NCI-H460 (cell line): ENCODE data around the gene SLC5A5. TPM values are rescaled to one million over a fixed set of nuclear protein-coding genes. Genes with fewer than 3 reads are reported as not detected.
A peak's percentile ranks its signal among the peaks of the same experiment; 100 is the strongest.

Experiments used
- DNase-seq: peaks from one replicate; pipeline ENCODE4 v3.0.0-alpha.2; 2016; ENCODE audit warnings: low read depth; ENCODE audit errors: extremely low read depth
- polyA plus RNA-seq: library from polyadenylated mRNA; depleted of rRNA; stranded (reverse); fragments of >200 nt; gene quantifications from 2 replicates; pipeline ENCODE4 v1.2.3, GENCODE V29; 2014; cell fraction: nucleus; rRNA removed
- total RNA-seq: library from RNA; depleted of rRNA; stranded (reverse); fragments of >200 nt; shearing (Covaris generic); gene quantifications from 2 replicates; pipeline ENCODE4 v1.2.3, GENCODE V29; 2014; rRNA removed

The SLC5A5 gene
- total RNA-seq = 0.02 TPM in 1 of 2 replicates, not detected in the other
- not detected in 2 replicates for polyA plus RNA-seq

DNA sequence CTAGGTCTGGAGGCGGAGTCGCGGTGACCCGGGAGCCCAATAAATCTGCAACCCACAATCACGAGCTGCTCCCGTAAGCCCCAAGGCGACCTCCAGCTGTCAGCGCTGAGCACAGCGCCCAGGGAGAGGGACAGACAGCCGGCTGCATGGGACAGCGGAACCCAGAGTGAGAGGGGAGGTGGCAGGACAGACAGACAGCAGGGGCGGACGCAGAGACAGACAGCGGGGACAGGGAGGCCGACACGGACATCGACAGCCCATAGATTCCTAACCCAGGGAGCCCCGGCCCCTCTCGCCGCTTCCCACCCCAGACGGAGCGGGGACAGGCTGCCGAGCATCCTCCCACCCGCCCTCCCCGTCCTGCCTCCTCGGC is at the start of gene SLC5A5:
Gene SLC5A5 (plus strand): TSS at position 68 of the 373 bp plus-strand sequence. CDS start 375 bp downstream, outside the sequence.
- DNase-seq = no peak

DNA sequence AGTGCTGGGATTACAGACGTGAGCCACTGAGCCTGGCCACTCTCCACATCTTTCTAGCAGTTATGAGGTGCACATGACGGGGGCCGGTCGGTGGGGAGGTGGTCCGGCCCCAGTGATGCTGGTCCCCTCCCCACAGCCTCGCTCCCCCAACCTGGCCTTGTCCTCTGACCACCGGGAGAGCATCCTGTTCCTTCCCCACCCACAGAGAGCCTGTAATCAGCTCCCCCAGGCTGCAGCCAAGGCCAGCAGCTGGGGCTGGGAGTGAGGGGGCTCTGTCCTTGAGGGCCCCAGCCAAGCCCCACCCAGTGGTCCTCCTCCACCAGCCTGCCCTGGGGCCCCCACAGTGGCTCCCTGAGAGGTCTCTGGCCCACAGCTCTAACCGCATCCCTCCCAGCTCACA is 47.4 kb upstream of the SLC5A5 start:
- no peak for DNase-seq

DNA sequence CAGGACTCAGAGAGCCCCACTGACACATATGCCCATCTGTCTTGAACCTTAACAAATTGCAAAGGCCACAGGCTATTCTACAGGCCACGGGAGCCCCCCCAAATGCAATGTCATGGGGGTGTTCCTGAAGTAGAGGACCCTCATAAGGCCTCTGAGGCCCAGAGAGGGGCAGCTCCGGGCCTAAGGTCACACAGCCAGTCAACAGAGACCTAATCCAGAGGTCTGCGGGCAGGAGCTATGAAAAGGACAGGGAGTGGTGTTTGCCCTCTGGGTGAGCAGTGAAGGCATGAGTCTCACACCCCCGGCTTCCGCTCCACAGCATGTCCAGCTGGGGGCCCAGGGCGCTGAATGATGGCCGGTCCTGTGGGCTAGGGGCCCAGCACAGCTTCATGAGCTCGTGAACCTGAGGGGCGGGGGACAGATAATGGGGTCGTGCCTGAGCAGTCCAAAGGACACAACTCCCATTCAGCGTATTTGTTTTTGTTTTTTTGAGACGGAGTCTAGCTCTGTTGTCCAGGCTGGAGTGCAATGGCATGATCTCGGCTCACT is 45.2 kb upstream of the SLC5A5 start:
- no peak for DNase-seq

DNA sequence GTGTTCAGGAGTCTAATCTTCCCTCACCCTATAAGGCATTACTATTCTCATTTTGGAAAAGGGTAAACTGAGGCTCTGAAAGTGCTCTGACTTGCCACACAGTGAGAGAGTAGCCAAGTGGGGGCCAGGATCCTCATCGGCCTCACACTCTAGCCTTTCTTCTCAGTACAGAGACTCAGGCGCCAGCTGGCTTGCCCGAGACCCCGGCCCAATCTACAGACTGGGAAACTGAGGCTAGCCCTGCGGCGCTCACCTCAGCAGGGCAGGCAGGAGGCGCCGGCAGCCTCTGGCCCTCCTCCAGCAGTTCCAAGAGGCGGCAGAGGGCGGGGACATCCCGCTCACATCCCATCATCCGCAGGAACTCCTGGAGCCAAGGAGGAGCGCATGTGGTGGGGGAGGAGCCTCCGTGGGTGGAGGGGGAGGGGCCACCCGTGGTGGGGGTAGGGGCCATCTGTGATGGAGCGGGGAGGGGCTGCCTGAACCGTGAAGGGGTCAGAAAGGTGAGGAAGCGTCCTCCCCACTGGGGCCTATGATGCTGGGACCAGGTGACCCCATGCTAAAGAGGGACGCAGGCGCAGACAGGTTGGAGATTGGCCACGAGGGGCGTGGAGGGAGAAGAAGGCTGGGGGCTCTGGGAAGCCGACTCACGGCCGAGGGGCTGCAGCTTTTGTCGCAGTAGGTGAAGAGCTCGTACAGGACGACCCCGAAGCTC is 41.7 kb upstream of the SLC5A5 start:
- peak; percentile 65 for DNase-seq

DNA sequence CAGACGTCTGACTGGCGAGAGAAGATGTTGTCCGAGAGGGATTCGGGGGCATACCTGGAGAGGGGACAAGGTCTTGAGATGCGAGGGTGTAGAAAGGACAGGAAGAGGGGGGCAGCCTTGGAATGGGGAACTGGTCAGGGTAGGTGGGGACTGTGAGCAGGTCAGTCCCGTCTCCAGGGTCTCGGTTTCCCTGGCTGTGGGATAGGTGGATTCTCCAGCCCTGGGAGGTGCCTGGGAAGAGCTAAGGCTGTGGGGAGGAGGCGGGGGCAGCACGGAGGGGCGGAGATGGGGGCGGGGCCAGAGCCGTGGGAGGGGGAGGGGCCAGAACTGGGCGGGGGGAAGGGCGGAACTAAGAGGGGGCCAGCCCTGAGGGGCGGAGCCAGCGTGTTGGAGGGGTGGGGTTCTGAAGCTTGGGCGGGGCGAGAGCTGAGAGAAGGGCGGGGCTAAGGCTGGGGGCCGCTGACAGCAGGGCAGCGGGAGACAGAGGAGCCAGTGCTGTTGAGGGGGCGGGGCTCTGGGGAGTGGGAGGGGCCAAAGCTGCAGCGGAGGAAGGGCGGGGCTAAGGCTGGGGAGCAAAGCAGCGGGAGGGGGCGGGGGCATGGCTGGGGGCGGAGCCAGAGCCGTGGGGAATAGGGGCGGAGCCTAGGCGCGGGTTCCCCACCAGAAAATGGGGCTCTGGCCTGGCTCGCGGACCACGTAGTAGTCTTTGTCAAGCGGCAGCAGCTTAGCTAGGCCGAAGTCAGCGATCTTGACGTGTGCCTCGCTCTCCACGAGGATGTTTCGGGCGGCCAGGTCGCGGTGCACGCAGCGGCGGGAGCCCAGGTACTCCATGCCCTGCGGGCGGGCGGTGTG is 41.0 kb upstream of the SLC5A5 start:
- peak; percentile 80 for DNase-seq

DNA sequence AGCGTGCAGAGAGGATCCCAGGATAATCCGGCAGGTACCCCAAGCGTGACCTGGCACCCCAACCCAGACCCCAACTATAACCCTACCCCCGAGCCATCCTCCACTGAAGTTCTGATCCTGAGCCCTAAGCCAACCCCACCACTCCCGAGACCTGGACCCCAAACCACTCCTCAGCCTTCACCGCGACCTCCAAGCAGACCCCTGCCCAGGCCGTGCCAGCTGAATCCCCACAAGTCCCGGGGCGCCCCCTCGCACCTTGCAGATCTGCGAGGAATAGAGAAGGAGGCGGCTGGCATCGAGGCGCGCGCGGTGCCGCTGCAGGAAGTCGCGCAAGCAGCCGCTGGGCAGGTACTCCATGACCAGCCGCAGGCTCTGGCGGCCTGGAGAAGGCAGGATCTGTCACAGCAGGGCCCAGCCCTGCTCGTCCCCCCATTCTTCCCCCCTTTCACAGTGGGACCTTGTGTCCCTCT is 40.3 kb upstream of the SLC5A5 start:
- no peak for DNase-seq

DNA sequence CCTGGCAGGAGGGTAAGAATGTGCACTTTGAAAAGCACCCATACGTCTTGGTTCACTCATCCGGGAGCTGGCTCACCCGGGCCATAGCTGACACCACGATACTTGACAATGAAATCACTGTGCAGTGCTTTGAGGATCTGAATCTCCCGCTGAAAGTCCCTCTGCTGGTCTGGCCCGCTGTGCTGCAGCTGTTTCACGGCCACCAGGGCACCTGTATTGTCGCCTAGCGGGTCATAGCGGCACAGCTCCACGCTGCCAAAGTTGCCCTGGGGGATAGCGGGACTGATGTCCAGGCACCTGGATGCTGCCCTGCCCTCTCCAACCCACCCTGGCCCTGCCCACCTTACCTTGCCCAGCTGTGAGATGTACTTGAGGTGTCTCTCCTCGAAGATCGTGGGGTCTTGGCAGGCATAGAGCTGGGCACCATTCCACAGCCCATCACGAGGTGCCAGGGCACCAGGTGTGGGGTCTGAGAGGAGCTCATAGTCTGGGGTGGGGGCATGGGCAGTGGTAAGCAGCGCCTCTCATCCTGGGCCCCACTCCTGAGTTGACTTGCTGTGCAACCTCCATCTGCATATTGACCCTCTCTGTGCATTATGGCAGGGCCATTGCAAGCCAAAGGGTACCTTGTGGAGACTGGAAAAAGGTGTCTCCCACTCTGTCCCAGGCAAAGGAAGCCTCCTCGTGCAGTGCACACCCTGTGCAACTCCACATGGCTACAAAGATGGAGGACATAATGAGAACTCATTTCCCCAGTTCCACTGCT is 39.1 kb upstream of the SLC5A5 start:
- no peak for DNase-seq

DNA sequence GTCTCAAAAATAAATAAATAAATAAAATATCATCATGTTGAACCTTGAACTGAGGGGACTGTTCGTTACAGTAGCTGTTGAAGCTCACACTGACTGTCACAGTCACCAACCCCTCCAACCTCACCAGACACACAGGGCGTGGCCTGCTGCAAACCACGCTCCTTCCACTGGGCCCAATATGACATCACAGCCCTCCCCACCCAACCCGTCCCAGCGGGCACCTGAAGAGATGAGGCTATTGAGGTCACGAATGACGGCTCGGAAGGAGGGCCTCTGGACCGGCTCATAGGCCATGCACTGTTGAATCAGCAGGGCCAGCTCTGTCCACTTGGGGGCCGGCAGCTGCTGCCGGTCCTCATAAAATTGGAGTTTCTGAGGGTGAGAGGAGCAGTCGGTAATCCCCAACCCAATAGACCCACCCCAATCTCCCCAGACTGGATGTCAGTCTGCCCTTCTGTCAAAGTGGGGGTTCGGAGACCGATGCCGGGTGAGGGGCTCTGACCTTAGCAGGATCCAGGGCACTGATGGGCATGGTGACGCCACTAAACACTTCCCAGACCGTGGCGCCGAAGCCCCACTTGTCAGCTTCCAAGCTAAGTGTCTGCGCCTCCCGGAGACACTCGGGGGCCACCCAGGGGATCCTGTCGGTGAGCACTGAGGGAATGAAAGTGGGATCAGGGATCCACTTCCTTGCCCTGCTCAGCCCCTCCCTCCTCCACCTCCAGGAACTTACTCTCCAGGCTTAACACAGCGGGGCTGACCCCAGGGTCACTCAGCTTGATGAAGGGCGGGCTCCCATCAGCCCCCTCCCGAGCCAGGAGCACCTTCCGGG is 37.2 kb upstream of the SLC5A5 start:
- DNase-seq = no peak

DNA sequence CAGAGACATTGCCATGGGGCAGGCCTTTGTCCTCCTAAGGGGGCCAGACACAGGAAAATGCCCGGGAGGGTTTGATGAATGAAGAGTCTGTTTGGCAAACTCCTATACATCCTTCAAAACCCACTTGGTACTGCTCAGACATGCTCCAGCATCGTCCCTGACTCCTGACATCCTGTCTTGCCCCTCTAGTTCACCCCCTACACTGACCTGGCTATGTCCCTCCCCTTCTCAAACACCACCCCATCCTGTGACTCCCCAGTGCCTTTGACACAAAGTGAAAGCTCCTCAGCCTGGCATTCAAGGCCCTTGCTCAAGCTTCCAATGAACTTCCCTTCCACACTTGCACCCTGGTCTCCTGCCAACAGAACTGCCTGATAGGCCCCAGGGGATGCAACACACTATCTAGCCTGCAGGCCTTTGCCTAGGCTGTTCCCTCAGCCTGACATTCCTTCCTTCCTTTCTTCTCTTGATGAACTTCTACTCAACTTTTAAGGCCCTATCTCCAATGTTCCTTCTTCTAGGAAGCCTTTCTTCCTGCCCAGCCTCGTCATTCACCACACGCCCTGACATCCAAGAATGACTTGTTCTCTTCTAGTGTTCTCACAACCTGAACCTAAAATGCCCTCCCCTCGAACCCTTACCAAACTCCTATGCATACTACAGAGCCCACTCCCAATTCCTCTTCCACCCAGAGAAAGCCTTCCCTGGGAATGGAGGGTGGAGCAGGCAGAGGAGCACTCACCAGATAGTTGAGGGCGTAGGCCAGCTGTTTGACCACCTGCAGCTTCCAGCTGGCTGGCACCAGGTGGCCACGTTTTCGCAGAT is 36.4 kb upstream of the SLC5A5 start:
- DNase-seq = no peak

DNA sequence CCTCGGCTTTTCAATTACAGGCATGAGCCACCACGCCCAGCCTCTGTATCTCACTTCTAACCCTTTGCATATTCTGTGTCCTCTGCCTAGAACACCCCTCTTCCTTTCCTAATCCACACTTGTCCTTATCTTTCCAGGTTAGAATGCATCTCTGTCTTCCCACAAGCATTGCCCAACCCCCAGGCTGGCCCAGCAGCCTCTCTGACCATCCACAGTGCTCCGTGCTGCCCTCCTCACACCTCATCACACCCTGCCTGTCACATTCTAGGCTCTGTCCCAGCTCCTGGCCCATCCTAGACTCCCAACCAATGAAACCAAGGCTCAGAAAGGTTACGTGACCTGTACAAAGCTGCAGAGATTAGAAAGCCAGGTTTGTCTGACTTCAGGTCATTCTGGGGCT is 35.2 kb upstream of the SLC5A5 start:
- no peak for DNase-seq

DNA sequence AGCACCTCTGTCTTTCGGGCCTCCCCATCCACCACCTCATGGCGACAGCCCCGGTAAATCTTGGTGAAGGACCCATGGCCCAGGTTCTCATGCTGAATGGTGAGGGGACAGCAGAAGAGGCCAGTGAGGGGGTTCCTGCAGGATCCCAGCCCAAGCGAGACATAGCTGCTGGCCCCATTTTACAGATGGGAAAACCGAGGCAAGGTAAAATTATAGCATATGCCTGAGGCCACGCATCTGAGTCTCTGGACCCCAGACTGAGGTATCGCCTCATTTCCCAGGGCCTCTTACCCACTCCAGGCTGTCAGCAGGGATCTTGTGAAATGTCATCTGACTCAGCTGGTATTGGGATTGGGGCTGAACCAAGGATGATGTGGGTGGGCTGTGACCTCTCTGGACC is 33.8 kb upstream of the SLC5A5 start:
- no peak for DNase-seq

DNA sequence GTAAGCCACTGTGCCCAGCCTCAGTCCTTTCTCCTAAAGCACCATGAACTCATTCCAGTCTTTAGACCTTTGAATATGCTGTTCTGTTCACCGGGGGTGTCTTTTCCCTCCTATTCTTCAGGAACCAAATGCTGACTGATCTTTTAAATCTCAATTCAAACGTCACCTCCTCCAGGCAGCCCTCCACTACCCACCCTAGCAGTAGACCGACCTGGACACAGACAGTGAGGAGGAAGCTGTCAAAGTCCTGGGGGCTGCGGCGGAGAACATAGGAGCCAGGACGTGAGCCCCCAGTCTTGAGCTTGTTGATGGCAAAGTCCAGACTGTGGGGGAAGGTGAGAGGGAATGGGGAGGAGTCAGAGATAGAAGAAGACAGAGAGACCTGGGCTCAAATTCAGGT is 31.7 kb upstream of the SLC5A5 start:
- no peak for DNase-seq

DNA sequence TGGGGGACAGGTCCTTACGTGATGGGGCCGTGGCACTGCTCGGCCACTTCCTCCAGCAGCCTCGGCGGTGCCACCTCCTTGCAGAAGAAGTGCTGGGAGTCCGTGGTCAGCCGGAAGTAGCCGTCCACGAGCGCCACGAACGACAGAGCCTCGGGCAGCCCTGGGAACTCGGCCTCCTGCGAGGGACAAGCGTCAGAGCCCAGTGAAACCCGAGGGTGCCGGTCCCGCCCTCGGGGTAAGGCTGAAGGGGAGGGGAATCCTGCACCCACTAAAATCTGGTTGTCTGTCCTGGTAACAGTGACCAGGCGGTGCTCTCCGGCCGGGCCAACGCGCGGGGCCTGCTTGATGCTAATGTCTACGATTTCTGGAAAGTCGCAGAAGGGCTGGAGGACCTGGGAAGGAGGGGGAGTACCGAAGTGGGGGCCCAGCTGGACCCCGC is 30.4 kb upstream of the SLC5A5 start:
- no peak for DNase-seq

DNA sequence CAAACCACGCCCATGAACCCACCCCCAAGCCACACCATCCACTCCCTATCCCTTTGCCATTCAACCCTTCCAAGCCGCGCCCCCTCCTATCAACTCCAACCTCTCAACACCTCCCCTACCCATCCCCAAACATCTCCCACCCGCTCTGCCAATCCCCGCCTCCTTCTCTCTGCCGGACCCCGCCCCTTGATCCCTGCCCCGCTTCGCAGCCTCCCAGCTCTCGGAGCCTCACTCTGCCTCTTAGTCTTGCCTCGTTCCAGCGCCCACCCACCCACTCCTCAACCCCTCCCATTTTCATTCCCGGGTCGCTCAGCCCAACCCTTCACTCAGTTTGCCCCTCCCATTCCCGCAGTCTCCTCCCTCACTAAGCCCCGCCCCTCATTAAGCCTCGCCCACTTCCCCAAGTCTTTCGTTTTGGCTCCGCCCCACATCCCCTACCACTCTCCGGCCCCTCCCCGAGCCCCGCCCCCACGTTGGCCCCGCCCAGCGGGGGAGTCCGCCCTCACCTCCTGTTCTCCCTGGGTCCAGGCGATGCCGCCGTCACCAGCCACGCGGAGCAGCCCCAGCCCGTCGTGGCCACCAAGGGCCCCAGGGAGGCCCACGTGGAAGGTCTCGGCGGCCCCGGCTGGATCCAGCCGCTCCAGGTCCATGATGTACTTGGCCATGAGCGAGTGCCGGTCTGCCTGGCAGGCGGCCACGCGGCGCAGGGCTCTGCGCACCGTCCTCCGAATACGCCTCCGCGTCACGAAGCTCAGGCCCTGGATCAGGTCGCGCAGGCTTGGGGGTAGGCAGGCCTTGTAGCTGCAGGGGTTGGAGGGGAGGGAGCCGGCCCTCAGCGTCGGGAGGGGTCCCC is 29.7 kb upstream of the SLC5A5 start:
- peak; percentile 91 for DNase-seq

DNA sequence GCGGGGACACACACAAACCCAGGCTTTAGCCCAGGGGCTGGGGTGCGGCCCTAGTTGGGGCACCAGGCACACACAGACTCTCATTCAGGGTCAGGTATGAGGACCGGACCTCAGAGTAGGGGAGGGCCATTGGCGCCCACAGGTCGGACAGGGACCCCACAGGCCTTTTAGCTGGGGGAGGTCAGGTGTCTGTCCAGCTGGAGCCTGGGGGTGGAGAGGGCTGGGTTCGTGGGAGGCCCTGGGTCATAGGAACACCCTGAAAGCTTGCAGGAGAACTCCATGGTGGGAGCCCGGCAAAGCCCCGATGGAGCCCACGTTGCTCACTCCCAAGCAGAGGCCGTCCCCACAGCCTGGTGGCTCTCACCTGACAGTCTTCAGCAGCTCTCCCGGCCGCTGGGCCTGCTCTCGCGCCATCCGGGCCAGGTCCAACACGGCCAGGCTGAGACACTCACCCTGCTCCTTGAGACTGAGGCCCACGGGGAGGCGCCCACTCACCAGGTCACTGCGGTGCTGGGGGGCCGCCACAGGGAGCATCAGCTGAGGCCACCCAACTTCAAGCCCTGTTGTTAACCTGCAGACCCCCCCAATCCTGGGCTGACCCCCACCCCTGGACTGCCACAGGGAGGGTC is 29.0 kb upstream of the SLC5A5 start:
- no peak for DNase-seq

DNA sequence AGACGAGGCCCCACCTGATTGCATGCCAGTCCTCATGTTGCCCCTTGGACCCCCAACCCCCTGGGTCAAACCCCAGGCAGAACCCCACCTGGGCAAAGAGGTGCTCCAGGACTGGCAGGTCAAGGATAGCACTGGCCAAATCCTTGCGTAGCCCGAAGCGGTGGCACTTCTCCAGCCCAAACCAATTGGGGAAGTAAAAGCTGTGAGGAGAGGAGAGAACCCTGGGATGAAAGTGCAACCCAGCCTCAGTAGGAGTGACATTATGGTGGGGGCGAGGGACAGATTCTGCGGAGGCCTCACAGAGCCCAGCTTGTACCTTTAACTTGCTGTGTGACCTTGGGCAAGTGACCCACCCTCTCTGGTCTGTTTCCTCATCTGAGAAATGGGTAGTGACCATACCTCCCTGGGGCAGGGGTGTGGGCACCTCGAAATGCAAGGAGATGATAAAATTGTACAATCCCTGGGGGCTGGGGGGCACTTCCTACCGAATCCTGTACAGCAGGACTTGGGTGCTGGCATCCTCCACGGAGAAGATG is 28.4 kb upstream of the SLC5A5 start:
- DNase-seq = no peak

DNA sequence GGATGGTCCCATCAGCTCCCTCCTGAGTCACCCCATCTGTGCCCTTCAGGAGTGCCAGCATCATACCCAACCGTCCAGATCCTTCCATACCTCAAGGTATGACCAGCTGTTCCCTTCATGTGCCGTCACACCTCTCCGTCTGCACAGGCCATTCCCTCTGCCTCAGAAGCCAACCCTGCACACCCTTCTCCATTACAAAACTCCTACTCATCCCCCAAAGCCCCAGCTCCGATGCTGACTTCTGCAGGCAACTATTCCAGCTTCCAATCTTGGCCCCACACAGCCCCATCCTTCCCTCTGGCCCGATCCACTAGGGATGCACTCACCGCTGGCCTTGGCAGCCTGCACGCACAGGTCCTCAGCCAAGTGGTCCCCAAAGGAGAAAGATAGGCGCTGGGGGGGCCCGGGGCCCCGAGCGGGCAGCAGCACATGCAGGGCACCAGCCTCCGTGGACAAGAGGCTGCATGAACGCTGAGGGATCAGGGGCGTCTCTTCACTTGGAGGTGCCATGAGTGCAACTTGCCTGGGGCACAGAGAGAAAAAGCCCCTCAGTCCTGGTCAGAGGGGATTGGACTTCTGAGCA is 27.7 kb upstream of the SLC5A5 start:
- DNase-seq = no peak
